Parathyroid adenoma (tissue), 2 donors: Measurements from ENCODE around the gene CLMN.

Experiments used
- H2AFZ ChIP-seq: fragments of 300-600 bp; sonication (generic); one replicate; pipeline ENCODE4 v1.7.0; 2017; ENCODE audit warnings: antibody characterized with exemption, mild to moderate bottlenecking
- H3K27ac ChIP-seq: fragments of 300-600 bp; sonication (generic); one replicate; pipeline ENCODE4 v1.7.0; 2017
- H3K27me3 ChIP-seq: fragments of 300-600 bp; sonication (generic); one replicate; pipeline ENCODE4 v1.7.0; 2017; ENCODE audit warnings: low read length; ENCODE audit not compliant: control insufficient read depth, insufficient read depth
- H3K36me3 ChIP-seq: fragments of 300-600 bp; sonication (generic); one replicate; pipeline ENCODE4 v1.7.0; 2017; ENCODE audit warnings: low read length; ENCODE audit not compliant: control insufficient read depth, insufficient read depth
- H3K4me1 ChIP-seq: fragments of 300-600 bp; sonication (generic); one replicate; pipeline ENCODE4 v1.7.0; 2017; ENCODE audit warnings: control low read depth
- H3K4me2 ChIP-seq: fragments of 300-600 bp; sonication (generic); one replicate; pipeline ENCODE4 v1.7.0; 2017; ENCODE audit warnings: low read length
- H3K4me3 ChIP-seq: fragments of 300-600 bp; sonication (generic); one replicate; pipeline ENCODE4 v1.7.0; 2017; ENCODE audit warnings: low read depth, low read length
- H3K79me2 ChIP-seq: fragments of 300-600 bp; sonication (generic); one replicate; pipeline ENCODE4 v1.7.0; 2017; ENCODE audit warnings: control low read depth
- H3K9ac ChIP-seq: fragments of 300-600 bp; sonication (generic); one replicate; pipeline ENCODE4 v1.7.0; 2017; ENCODE audit warnings: mild to moderate bottlenecking
- H3K9me3 ChIP-seq: fragments of 300-600 bp; sonication (generic); one replicate; pipeline ENCODE4 v1.7.0; 2017; ENCODE audit warnings: low read length; ENCODE audit not compliant: control insufficient read depth
- TF ChIP-seq, protein P1 (sequence below): fragments of 300-600 bp; sonication (generic); IDR thresholded peaks from one replicate; pipeline ENCODE4 v1.7.0; 2017; ENCODE audit warnings: antibody characterized with exemption, mild to moderate bottlenecking
- donor health status: primary hyperparathyroidism.

CLMN gene

DNA sequence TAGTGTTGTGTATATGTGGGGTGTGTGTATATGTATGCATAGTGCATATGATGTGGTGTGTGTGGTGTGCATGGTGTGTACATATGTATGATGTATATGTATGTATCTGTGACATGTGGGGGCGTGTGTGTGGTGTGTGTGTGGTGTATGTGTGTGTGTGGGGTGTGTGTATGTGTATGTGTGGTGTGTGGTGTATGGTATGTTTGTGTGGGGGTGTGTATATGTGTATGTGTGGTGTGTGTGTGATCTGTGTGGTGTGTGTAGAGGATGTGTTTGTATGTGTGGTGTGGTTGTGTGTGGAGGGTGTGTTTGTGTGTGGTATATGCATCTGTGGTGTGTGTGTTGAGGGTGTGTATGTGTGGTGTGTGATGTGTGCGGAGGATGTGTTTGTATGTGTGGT, 61.6 kb downstream of the CLMN start:
- Histone ChIP-seq H3K27me3 (no peaks in the 10 kb centered on the region), H3K79me2 (no peaks in the 10 kb centered on the region), H3K9ac (no peak overlapping the region), H3K4me2 (no peak overlapping the region), H2AFZ (no peak overlapping the region), H3K36me3 (no peaks in the 10 kb centered on the region), H3K4me3 (no peak overlapping the region), H3K27ac (no peak overlapping the region), H3K4me1 (no peaks in the 10 kb centered on the region), H3K9me3 (no peaks in the 10 kb centered on the region)
- TF ChIP-seq, protein P1, sequence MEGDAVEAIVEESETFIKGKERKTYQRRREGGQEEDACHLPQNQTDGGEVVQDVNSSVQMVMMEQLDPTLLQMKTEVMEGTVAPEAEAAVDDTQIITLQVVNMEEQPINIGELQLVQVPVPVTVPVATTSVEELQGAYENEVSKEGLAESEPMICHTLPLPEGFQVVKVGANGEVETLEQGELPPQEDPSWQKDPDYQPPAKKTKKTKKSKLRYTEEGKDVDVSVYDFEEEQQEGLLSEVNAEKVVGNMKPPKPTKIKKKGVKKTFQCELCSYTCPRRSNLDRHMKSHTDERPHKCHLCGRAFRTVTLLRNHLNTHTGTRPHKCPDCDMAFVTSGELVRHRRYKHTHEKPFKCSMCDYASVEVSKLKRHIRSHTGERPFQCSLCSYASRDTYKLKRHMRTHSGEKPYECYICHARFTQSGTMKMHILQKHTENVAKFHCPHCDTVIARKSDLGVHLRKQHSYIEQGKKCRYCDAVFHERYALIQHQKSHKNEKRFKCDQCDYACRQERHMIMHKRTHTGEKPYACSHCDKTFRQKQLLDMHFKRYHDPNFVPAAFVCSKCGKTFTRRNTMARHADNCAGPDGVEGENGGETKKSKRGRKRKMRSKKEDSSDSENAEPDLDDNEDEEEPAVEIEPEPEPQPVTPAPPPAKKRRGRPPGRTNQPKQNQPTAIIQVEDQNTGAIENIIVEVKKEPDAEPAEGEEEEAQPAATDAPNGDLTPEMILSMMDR: no peak

- H3K4me2 ChIP-seq: no peak overlapping the region
- TF ChIP-seq, protein P1: no peak
- no peaks in the 10 kb centered on the region for H3K9me3 ChIP-seq
- H3K9ac ChIP-seq: no peak overlapping the region
- H3K79me2 ChIP-seq: no peaks in the 10 kb centered on the region
- H3K27me3 ChIP-seq: no peaks in the 10 kb centered on the region
- no peak overlapping the region for H2AFZ ChIP-seq
- H3K36me3 ChIP-seq: no peaks in the 10 kb centered on the region
- H3K27ac ChIP-seq: no peak overlapping the region
- no peaks in the 10 kb centered on the region for H3K4me1 ChIP-seq
- H3K4me3 ChIP-seq: no peak overlapping the region
These were observed 62.2 kb downstream of the CLMN start for GRCh38 chr14:95257521-95257920.

DNA sequence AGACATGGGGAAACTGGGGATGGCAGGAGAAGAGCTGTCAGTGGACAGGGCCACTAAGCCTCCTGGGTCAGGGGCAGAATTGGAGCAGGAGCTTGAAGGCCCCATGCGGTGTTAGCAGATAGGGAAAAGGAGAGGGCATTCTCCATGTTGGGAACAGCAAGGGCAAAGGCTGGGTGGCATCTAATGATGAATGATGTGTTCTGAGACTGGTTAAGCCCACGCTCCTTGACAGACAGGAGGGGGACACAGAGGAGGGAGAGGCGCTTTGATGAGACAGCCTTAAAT, 63.0 kb downstream of the CLMN start:
- Histone ChIP-seq H3K4me1 (no peaks in the 10 kb centered on the region), H2AFZ (no peak overlapping the region), H3K36me3 (no peaks in the 10 kb centered on the region), H3K79me2 (no peaks in the 10 kb centered on the region), H3K4me3 (no peak overlapping the region), H3K27ac (no peak overlapping the region), H3K4me2 (no peak overlapping the region), H3K9ac (no peak overlapping the region), H3K27me3 (no peaks in the 10 kb centered on the region), H3K9me3 (no peaks in the 10 kb centered on the region)
- TF ChIP-seq, protein P1: no peak

GRCh38 chr14:95256002-95256775, 63.5 kb downstream of the CLMN start:
- Histone ChIP-seq H3K27ac (no peak overlapping the region), H3K4me3 (no peak overlapping the region), H3K9me3 (no peaks in the 10 kb centered on the region), H3K36me3 (no peaks in the 10 kb centered on the region), H3K9ac (no peak overlapping the region), H2AFZ (no peak overlapping the region), H3K4me2 (no peak overlapping the region), H3K27me3 (no peaks in the 10 kb centered on the region), H3K79me2 (no peaks in the 10 kb centered on the region), H3K4me1 (no peaks in the 10 kb centered on the region)
- TF ChIP-seq, protein P1: no peak

DNA sequence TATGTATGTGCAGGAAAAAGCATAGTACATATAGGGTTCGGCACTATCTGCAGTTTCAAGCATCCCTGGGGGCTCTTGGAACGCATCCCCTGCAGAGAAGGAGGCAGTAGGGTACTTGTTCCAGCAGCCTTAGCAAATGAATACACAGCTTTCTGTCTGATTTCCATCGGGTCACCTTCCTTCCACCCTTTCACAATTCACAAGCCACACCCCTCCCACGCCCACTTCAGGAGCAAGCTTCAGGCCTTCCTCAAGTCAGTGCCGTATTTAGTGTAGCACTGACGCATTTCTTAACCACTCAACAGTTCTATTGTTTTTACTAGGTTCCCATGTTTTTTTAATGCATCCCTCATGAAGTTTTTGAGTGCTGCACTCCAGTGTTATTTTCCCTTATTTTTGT, 64.2 kb downstream of the CLMN start:
- TF ChIP-seq, protein P1: no peak
- Histone ChIP-seq H2AFZ (no peak overlapping the region), H3K4me2 (no peak overlapping the region), H3K9ac (no peak overlapping the region), H3K27ac (no peak overlapping the region), H3K79me2 (no peaks in the 10 kb centered on the region), H3K4me3 (no peak overlapping the region), H3K9me3 (no peaks in the 10 kb centered on the region), H3K4me1 (no peaks in the 10 kb centered on the region), H3K36me3 (no peaks in the 10 kb centered on the region), H3K27me3 (no peaks in the 10 kb centered on the region)
